Stomach (tissue), 9 donors: Measurements from ENCODE around the gene ART1. TPM values are rescaled to one million over a fixed set of nuclear protein-coding genes. Genes with fewer than 3 reads are reported as not detected.

ENCODE experiments used
- DNase-seq, 2 donors: peaks; one replicate each; pipeline versions ENCODE4 v3.0.0 to v3.0.0-alpha.2; 2013 to 2019
- H3K27ac ChIP-seq, 5 donors: fragments of 200-600 bp in 4 of 5; sonication (generic) in 4 of 5; one replicate each; pipeline ENCODE4 v1.5.1; 2013 to 2019; ENCODE audit warnings: mild to moderate bottlenecking in 1 of 5, moderate library complexity in 1 of 5
- H3K27me3 ChIP-seq, 3 donors: fragments of 200-600 bp; sonication (generic); one replicate each; pipeline ENCODE4 v1.5.1; 2017 to 2019; ENCODE audit warnings: mixed run types in 1 of 3
- H3K36me3 ChIP-seq, 4 donors: fragments of 200-600 bp; sonication (generic); 1 replicate in 3 of 4; 2 replicates in 1 of 4; pipeline ENCODE4 v1.5.1; 2016 to 2019
- H3K4me1 ChIP-seq, 4 donors: fragments of 200-600 bp; sonication (generic); one replicate each; pipeline ENCODE4 v1.5.1; 2016 to 2019
- H3K4me3 ChIP-seq, 4 donors: fragments of 200-600 bp; sonication (generic) in 3 of 4; one replicate each; pipeline ENCODE4 v1.5.1; 2016 to 2019; ENCODE audit warnings: mild to moderate bottlenecking in 1 of 4
- H3K9me3 ChIP-seq, 4 donors: fragments of 200-600 bp; sonication (generic); one replicate each; pipeline ENCODE4 v1.5.1; 2016 to 2019
- CTCF ChIP-seq, 7 experiments: fragments of 450-650 bp in 4 of 7; fragments of 200-600 bp in 3 of 7; sonication (generic) in 3 of 7; IDR thresholded peaks; one replicate each; pipeline ENCODE4 v1.5.1; 2016 to 2019; ENCODE audit warnings: antibody characterized with exemption in 7 of 7, control low read depth in 2 of 7, mild to moderate bottlenecking in 1 of 7
- EP300 ChIP-seq: sonication (generic); formaldehyde crosslinking; IDR thresholded peaks from one replicate; pipeline ENCODE4 v1.6.1; 2017; ENCODE audit warnings: antibody characterized with exemption
- POLR2A ChIP-seq, 4 donors: fragments of 450-650 bp; IDR thresholded peaks; one replicate each; pipeline ENCODE4 v1.6.1; 2016; ENCODE audit warnings: antibody characterized with exemption in 4 of 4, control low read depth in 2 of 4, mild to moderate bottlenecking in 1 of 4, moderate library complexity in 1 of 4
- POLR2AphosphoS5 ChIP-seq, 3 donors: sonication (generic); formaldehyde crosslinking; IDR thresholded peaks; one replicate each; pipeline ENCODE4 v1.6.1; 2016; ENCODE audit warnings: antibody characterized with exemption in 3 of 3
- WGBS, 5 donors: extraction: QIAGEN DNeasy Blood & Tissue Kit in 3 of 5; methylation state at CpG; one replicate each; pipeline versions ENCODE4 v1.1.5 to v1.1.7; 2013 to 2018; 5-methylcytosine and 5-hydroxymethylcytosine counted together
- intact Hi-C: fragments of 100-400 bp; cut with DNase I; formaldehyde crosslinking; loops from one replicate; pipeline ENCODE4 v1.15.1; 2023; ENCODE audit warnings: low total_unique reads
- polyA plus RNA-seq, 3 donors: library from polyadenylated mRNA; stranded (reverse); fragments of 200-250 nt; gene quantifications; one replicate each; pipeline ENCODE4 v1.2.3, GENCODE V29; 2013
- total RNA-seq, 5 donors: library from RNA; depleted of rRNA; stranded (reverse); fragments of >200 nt; gene quantifications; one replicate each; pipeline versions ENCODE4 v1.1.0 to v1.2.3, GENCODE V29; 2014 to 2016
- donor health status: healthy with polysubstance abuse.
- donor health status: Bipolar disorder and iron deficiency.
- donor health status: healthy.

The ART1 gene
- total and polyA plus RNA-seq, 8 donors: not detected

GRCh38 chr11:3605771-3606203 is 39.1 kb upstream of the ART1 start:
- Histone ChIP-seq H3K27me3 (no peaks in the 10 kb centered on the region), H3K27ac (peak overlapping the region in 1 of 5 donors; percentile 72), H3K36me3 (no peaks in the 10 kb centered on the region), H3K4me1 (no peaks in the 10 kb centered on the region), H3K9me3 (no peaks in the 10 kb centered on the region), H3K4me3 (no peak overlapping the region)
- peak; percentile 30 to 51 for DNase-seq
- TF ChIP-seq POLR2A (IDR thresholded peaks at IDR 0.05) (no peak), POLR2AphosphoS5 (IDR thresholded peaks at IDR 0.05) (no peak), EP300 (no peak), CTCF (IDR thresholded peaks at IDR 0.05) (no peak)
- WGBS, 5 donors: 31 to 59% (median 47%) methylated on average over 5 of the region's 5 CpGs
- intact Hi-C loops: no loop called here

- Histone ChIP-seq H3K36me3 (no peaks in the 10 kb centered on the region), H3K4me1 (no peaks in the 10 kb centered on the region), H3K27me3 (no peaks in the 10 kb centered on the region), H3K4me3 (no peak overlapping the region), H3K27ac (no peak overlapping the region), H3K9me3 (peaks cover 0 to 7% (median 0%) of the 10 kb centered on the region in 4 donors)
- TF ChIP-seq CTCF (IDR thresholded peaks at IDR 0.05) (peak in 5 of 7 experiments; percentile 63 to 89 (median 78)), POLR2A (IDR thresholded peaks at IDR 0.05) (no peak)
- peak in 1 of 2 donors; percentile 59 for DNase-seq
- intact Hi-C loops: no loop called here
- 41 to 56% (median 48%) methylated on average over 7 of the region's 7 CpGs for WGBS, 5 donors
Observed at GRCh38 chr11:3609416-3610265, 35.3 kb upstream of the ART1 start.

GRCh38 chr11:3610846-3611245 is 34.1 kb upstream of the ART1 start:
- Histone ChIP-seq H3K4me1 (no peaks in the 10 kb centered on the region), H3K4me3 (no peak overlapping the region), H3K27me3 (no peaks in the 10 kb centered on the region), H3K27ac (no peak overlapping the region), H3K36me3 (no peaks in the 10 kb centered on the region), H3K9me3 (peaks cover 0 to 7% (median 0%) of the 10 kb centered on the region in 4 donors)
- intact Hi-C loops: no loop called here
- no peak for TF ChIP-seq POLR2A (IDR thresholded peaks at IDR 0.05)
- no peak for TF ChIP-seq EP300
- no peak for TF ChIP-seq CTCF (IDR thresholded peaks at IDR 0.05)
- no peak for TF ChIP-seq POLR2AphosphoS5 (IDR thresholded peaks at IDR 0.05)
- 89 to 92% (median 90%) methylated on average over 4 of the region's 4 CpGs for WGBS, 5 donors
- no peak for DNase-seq

- DNase-seq: no peak
- WGBS, 5 donors: 61 to 97% (median 79%) methylated on average over 3 of the region's 3 CpGs
Observed at GRCh38 chr11:3611976-3612678, 32.8 kb upstream of the ART1 start.

More at GRCh38 chr11:3611976-3612678, 32.8 kb upstream of the ART1 start:
- peaks cover 0 to 7% (median 0%) of the 10 kb centered on the region in 4 donors for H3K9me3 ChIP-seq
- no peaks in the 10 kb centered on the region for H3K27me3 ChIP-seq
- no peak overlapping the region for H3K27ac ChIP-seq
- no peaks in the 10 kb centered on the region for H3K36me3 ChIP-seq
- H3K4me1 ChIP-seq: no peaks in the 10 kb centered on the region
- intact Hi-C loops: no loop called here
- H3K4me3 ChIP-seq: no peak overlapping the region
- TF ChIP-seq EP300: no peak
- TF ChIP-seq POLR2AphosphoS5 (IDR thresholded peaks at IDR 0.05): no peak
